ENCODE results near the gene LCAT.

DNA sequence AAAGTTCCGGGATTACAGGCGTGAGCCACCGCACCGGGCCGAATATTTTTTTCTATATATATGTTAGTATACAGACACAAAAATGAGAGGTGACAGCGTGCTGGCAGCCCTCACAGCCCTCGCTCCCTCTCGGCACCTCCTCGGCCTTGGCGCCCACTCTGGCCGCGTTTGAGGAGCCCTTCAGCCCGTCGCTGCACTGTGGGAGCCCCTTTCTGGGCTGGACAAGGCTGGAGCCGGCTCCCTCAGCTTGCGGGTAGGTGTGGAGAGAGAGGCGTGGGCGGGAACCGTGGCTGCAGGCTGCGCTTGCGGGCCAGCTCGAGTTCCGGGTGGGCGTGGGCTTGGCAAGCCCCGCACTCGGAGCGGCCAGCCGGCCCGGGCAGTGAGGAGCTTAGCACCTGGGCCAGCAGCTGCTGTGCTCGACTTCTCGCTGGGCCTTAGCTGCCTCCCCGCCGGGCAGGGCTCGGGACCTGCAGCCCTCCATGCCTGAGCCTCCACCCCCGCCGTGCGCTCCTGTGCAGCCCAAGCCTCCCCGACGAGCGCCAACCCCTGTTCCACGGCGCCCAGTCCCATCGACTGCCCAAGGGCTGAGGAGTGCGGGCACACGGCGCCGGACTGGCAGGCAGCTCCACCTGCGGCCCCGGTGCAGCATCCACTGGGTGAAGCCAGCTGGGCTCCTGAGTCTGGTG, 38.2 kb upstream of the LCAT start:
- TF ChIP-seq, protein P1, sequence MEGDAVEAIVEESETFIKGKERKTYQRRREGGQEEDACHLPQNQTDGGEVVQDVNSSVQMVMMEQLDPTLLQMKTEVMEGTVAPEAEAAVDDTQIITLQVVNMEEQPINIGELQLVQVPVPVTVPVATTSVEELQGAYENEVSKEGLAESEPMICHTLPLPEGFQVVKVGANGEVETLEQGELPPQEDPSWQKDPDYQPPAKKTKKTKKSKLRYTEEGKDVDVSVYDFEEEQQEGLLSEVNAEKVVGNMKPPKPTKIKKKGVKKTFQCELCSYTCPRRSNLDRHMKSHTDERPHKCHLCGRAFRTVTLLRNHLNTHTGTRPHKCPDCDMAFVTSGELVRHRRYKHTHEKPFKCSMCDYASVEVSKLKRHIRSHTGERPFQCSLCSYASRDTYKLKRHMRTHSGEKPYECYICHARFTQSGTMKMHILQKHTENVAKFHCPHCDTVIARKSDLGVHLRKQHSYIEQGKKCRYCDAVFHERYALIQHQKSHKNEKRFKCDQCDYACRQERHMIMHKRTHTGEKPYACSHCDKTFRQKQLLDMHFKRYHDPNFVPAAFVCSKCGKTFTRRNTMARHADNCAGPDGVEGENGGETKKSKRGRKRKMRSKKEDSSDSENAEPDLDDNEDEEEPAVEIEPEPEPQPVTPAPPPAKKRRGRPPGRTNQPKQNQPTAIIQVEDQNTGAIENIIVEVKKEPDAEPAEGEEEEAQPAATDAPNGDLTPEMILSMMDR (IDR thresholded peaks at IDR 0.05) = no peak
- no peak for TF ChIP-seq POLR2AphosphoS5 (IDR thresholded peaks at IDR 0.05; ENCODE audit: low read depth, low read length)
- TF ChIP-seq REST (IDR thresholded peaks at IDR 0.05; ENCODE audit: insufficient read depth in 1 of 2, low read depth in 2 of 2, low read length in 1 of 2) = no peak
- TF ChIP-seq TCF7L2 (IDR thresholded peaks at IDR 0.05; ENCODE audit: low read depth, low read length) = no peak
- no peak for TF ChIP-seq SIN3A (IDR thresholded peaks at IDR 0.05; ENCODE audit: borderline replicate concordance, insufficient read depth, low read depth, low read length)
